Embryonic facial prominence (tissue), 1 donor: ENCODE results near the gene PRKCI.
"Not testable (repeated sequence)": the region's sequence is repeated elsewhere in the genome, so short reads cannot be mapped to it uniquely, and the experiment has no call there.

Experiments used
- DNase-seq: peaks from one replicate; pipeline ENCODE4 v3.0.0-alpha.2; 2016; ENCODE audit errors: extremely low spot score

The PRKCI gene

GRCh38 chr3:170290194-170290593 lies 68.0 kb downstream of the PRKCI start:
- DNase-seq: no peak

GRCh38 chr3:170295586-170295985 lies 73.4 kb downstream of the PRKCI start:
- no peak for DNase-seq

- no peak for DNase-seq
Measured at GRCh38 chr3:170296703-170297102, 74.5 kb downstream of the PRKCI start.

- DNase-seq: no peak
Measured at GRCh38 chr3:170301405-170301804, 79.2 kb downstream of the PRKCI start.

GRCh38 chr3:170302008-170302407 lies 79.8 kb downstream of the PRKCI start:
- no peak for DNase-seq

GRCh38 chr3:170306015-170306414 lies 83.8 kb downstream of the PRKCI start:
- DNase-seq: no peak

GRCh38 chr3:170307671-170308405 lies 85.6 kb downstream of the PRKCI start:
- no peak for DNase-seq

GRCh38 chr3:170309046-170309445 lies 86.8 kb downstream of the PRKCI start:
- no peak for DNase-seq

GRCh38 chr3:170317954-170318353 lies 95.7 kb downstream of the PRKCI start:
- no peak for DNase-seq

GRCh38 chr3:170320461-170321121 lies 98.4 kb downstream of the PRKCI start:
- DNase-seq: no peak

GRCh38 chr3:170321321-170322034 lies 99.3 kb downstream of the PRKCI start:
- no peak for DNase-seq

- DNase-seq: no peak
Measured at GRCh38 chr3:170322566-170323269, 100.5 kb downstream of the PRKCI start.

- no peak for DNase-seq
Measured at GRCh38 chr3:170323331-170323730, 101.1 kb downstream of the PRKCI start.

- no peak for DNase-seq
Measured at GRCh38 chr3:170324962-170325361, 102.7 kb downstream of the PRKCI start.

- DNase-seq: no peak
Measured at GRCh38 chr3:170327040-170327808, 105.0 kb downstream of the PRKCI start.

- DNase-seq: not testable (repeated sequence)
Measured at GRCh38 chr3:170327868-170328548, 105.8 kb downstream of the PRKCI start.

- DNase-seq: no peak
Measured at GRCh38 chr3:170330366-170330765, 108.1 kb downstream of the PRKCI start.

GRCh38 chr3:170331143-170331542 lies 108.9 kb downstream of the PRKCI start:
- no peak for DNase-seq

GRCh38 chr3:170337420-170337819 lies 115.2 kb downstream of the PRKCI start:
- DNase-seq: no peak

- no peak for DNase-seq
Measured at GRCh38 chr3:170338690-170339340, 116.6 kb downstream of the PRKCI start.
